HG03108 (cell line): ENCODE results near the gene C2orf15.
A peak's percentile ranks its signal among the peaks of the same experiment; 100 is the strongest.
"Not testable (repeated sequence)": the region's sequence is repeated elsewhere in the genome, so short reads cannot be mapped to it uniquely, and the experiment has no call there.

ENCODE experiments used
- ATAC-seq: cut with Tn5 transposase; IDR thresholded peaks from one replicate; pipeline ENCODE4 v1.9.1; 2021; ENCODE audit warnings: moderate library complexity; ENCODE audit not compliant: unreplicated experiment

C2orf15 gene

GRCh38 chr2:99159594-99159993 lies 18.1 kb downstream of the C2orf15 start:
- ATAC-seq = no peak

- ATAC-seq = no peak
Measured at GRCh38 chr2:99166218-99166617, 24.7 kb downstream of the C2orf15 start.

GRCh38 chr2:99169534-99169933 lies 28.0 kb downstream of the C2orf15 start:
- no peak for ATAC-seq

- no peak for ATAC-seq
Measured at GRCh38 chr2:99171377-99172140, 30.1 kb downstream of the C2orf15 start.

- ATAC-seq = peak; percentile 86
Measured at GRCh38 chr2:99180755-99181623, 39.5 kb downstream of the C2orf15 start, which contains the start of the genes MITD1 and MRPL30. Gene MITD1 (minus strand): TSS chr2:99181058. CDS start chr2:99180981, 77 bp downstream. Gene MRPL30 (plus strand): TSS chr2:99181184. CDS start chr2:99186204, 5,020 bp downstream.

- no peak for ATAC-seq
Measured at GRCh38 chr2:99181624-99182000, 40.1 kb downstream of the C2orf15 start.

- ATAC-seq = no peak
Measured at GRCh38 chr2:99183025-99183424, 41.5 kb downstream of the C2orf15 start.

GRCh38 chr2:99184811-99185210 lies 43.3 kb downstream of the C2orf15 start:
- ATAC-seq = no peak

- ATAC-seq = no peak
Measured at GRCh38 chr2:99187011-99187410, 45.5 kb downstream of the C2orf15 start.

GRCh38 chr2:99188357-99188756 lies 46.9 kb downstream of the C2orf15 start:
- ATAC-seq = no peak

GRCh38 chr2:99190548-99190947 lies 49.0 kb downstream of the C2orf15 start:
- no peak for ATAC-seq

GRCh38 chr2:99192364-99192763 lies 50.9 kb downstream of the C2orf15 start:
- not testable (repeated sequence) for ATAC-seq

GRCh38 chr2:99198103-99198841 lies 56.8 kb downstream of the C2orf15 start:
- ATAC-seq = no peak

GRCh38 chr2:99200076-99200800 lies 58.7 kb downstream of the C2orf15 start:
- no peak for ATAC-seq
